Spleen (tissue), 11 donors: Measurements from ENCODE around the gene POLR1E. TPM values are rescaled to one million over a fixed set of nuclear protein-coding genes. Genes with fewer than 3 reads are reported as not detected.

ENCODE experiments used
- DNase-seq: peaks from one replicate; pipeline ENCODE4 v3.0.0-alpha.2; 2020
- H3K27ac ChIP-seq, 8 donors: fragments of 200-600 bp; sonication (generic) in 7 of 8; 1 replicate in 4 of 8; 2 replicates in 4 of 8; pipeline versions ENCODE4 v1.5.0 to v1.8.0; 2016 to 2021; ENCODE audit warnings: inconsistent platforms in 4 of 8, mild to moderate bottlenecking in 4 of 8, moderate library complexity in 1 of 8
- H3K27me3 ChIP-seq, 7 donors: fragments of 200-600 bp; sonication (generic) in 6 of 7; replicated peaks in 1 of 7; 1 replicate in 4 of 7; 2 replicates in 3 of 7; pipeline versions ENCODE4 v1.5.0 to v1.8.0; 2016 to 2021; ENCODE audit warnings: inconsistent platforms in 3 of 7, mild to moderate bottlenecking in 1 of 7
- H3K36me3 ChIP-seq, 6 donors: fragments of 200-600 bp; sonication (generic) in 5 of 6; 1 replicate in 4 of 6; 2 replicates in 2 of 6; pipeline versions ENCODE4 v1.5.0 to v1.8.0; 2016 to 2021; ENCODE audit warnings: inconsistent platforms in 2 of 6
- H3K4me1 ChIP-seq, 6 donors: fragments of 200-600 bp; sonication (generic) in 5 of 6; 1 replicate in 3 of 6; 2 replicates in 3 of 6; pipeline versions ENCODE4 v1.5.0 to v1.8.0; 2016 to 2021; ENCODE audit warnings: inconsistent platforms in 3 of 6
- H3K4me3 ChIP-seq, 8 donors: fragments of 200-600 bp; sonication (generic) in 7 of 8; 1 replicate in 4 of 8; 2 replicates in 4 of 8; pipeline versions ENCODE4 v1.5.0 to v1.8.0; 2016 to 2021; ENCODE audit warnings: inconsistent platforms in 4 of 8, mild to moderate bottlenecking in 4 of 8, moderate library complexity in 2 of 8
- H3K9me3 ChIP-seq, 8 donors: fragments of 200-600 bp; sonication (generic) in 7 of 8; 1 replicate in 4 of 8; 2 replicates in 4 of 8; pipeline versions ENCODE4 v1.5.0 to v1.8.0; 2016 to 2021; ENCODE audit warnings: inconsistent platforms in 4 of 8
- CTCF ChIP-seq, 11 experiments: fragments of 200-600 bp in 7 of 11; fragments of 450-650 bp in 4 of 11; sonication (generic) in 4 of 11; IDR thresholded peaks in 8 of 11; conservative IDR thresholded peaks in 3 of 11; 1 replicate in 7 of 11; 2 replicates in 4 of 11; pipeline versions ENCODE4 v1.4.0 to v1.8.0; 2016 to 2021; ENCODE audit warnings: antibody characterized with exemption in 11 of 11, inconsistent platforms in 4 of 11, mild to moderate bottlenecking in 1 of 11
- POLR2A ChIP-seq, 3 donors: fragments of 450-650 bp; IDR thresholded peaks; one replicate each; pipeline ENCODE4 v1.5.1; 2017; ENCODE audit warnings: antibody characterized with exemption in 3 of 3, mild to moderate bottlenecking in 1 of 3
- POLR2AphosphoS5 ChIP-seq, 3 donors: sonication (generic); formaldehyde crosslinking; IDR thresholded peaks; one replicate each; pipeline ENCODE4 v1.5.1; 2017; ENCODE audit warnings: antibody characterized with exemption in 3 of 3
- WGBS, 5 donors: extraction: QIAGEN DNeasy Blood & Tissue Kit in 3 of 5; methylation state at CpG; one replicate each; pipeline versions ENCODE4 v1.1.5 to v1.1.7; 2013 to 2018; 5-methylcytosine and 5-hydroxymethylcytosine counted together
- intact Hi-C: fragments of 100-400 bp; cut with DNase I; formaldehyde crosslinking; loops from one replicate; pipeline ENCODE4 v1.15.0; 2023; ENCODE audit warnings: low total_unique reads
- polyA plus RNA-seq, 3 donors: library from polyadenylated mRNA; stranded (reverse); fragments of 200-250 nt; gene quantifications; one replicate each; pipeline ENCODE4 v1.2.1, GENCODE V29; 2013
- total RNA-seq, 7 donors: library from RNA; depleted of rRNA in 3 of 7; stranded (reverse); fragments of >200 nt in 3 of 7; fragmentation: NEBNext Ultra II Directional in 4 of 7; extraction: Animal tissue kit (Norgen Biotek cat#: 25700) in 4 of 7; gene quantifications; one replicate each; pipeline versions ENCODE4 v1.1.0 to v1.2.1, GENCODE V29; 2016 to 2021
- donor health status: healthy with polysubstance abuse.
- donor health status: DM: no; HTN: no; CAD: no; lungs with moderate emphysema.
- donor health status: DM: no; HTN: no; CAD: no.
- donor health status: Bipolar disorder and iron deficiency.
- donor health status: healthy.
- donor health status: DM: no; HTN: no; CAD: no.
- donor health status: DM: yes; HTN: yes; CAD: no.

Gene POLR1E
- total and polyA plus RNA-seq, 10 donors = 14.4 to 21.0 (median 18.0) TPM

- no peak for TF ChIP-seq POLR2AphosphoS5 (IDR thresholded peaks at IDR 0.05)
- TF ChIP-seq POLR2A (IDR thresholded peaks at IDR 0.05) = no peak
- no peak for TF ChIP-seq CTCF (IDR thresholded peaks at IDR 0.05 in 8 of 11, conservative IDR thresholded peaks at IDR 0.05 in 3 of 11)
- Histone ChIP-seq H3K36me3 (peaks cover 0 to 68% (median 38%) of the 10 kb centered on the region in 6 donors), H3K4me1 (peaks cover 0 to 3% (median 0%) of the 10 kb centered on the region in 6 donors), H3K9me3 (no peaks in the 10 kb centered on the region), H3K27ac (no peak overlapping the region), H3K4me3 (no peak overlapping the region), H3K27me3 (no peaks in the 10 kb centered on the region)
- no peak for DNase-seq
- intact Hi-C loops = no loop called here
- 88 to 98% (median 97%) methylated on average over 5 of the region's 5 CpGs for WGBS, 5 donors
Measured at GRCh38 chr9:37443566-37443965, 42.2 kb upstream of the POLR1E start.

- TF ChIP-seq POLR2A (IDR thresholded peaks at IDR 0.05) (no peak), CTCF (IDR thresholded peaks at IDR 0.05 in 8 of 11, conservative IDR thresholded peaks at IDR 0.05 in 3 of 11) (no peak), POLR2AphosphoS5 (IDR thresholded peaks at IDR 0.05) (no peak)
- Histone ChIP-seq H3K27me3 (no peaks in the 10 kb centered on the region), H3K36me3 (peaks cover 0 to 68% (median 29%) of the 10 kb centered on the region in 6 donors), H3K9me3 (no peaks in the 10 kb centered on the region), H3K4me1 (peaks cover 0 to 3% (median 0%) of the 10 kb centered on the region in 6 donors), H3K27ac (no peak overlapping the region), H3K4me3 (no peak overlapping the region)
- WGBS, 5 donors = 89 to 96% (median 93%) methylated on average over 2 of the region's 2 CpGs
- DNase-seq = no peak
- intact Hi-C loops = no loop called here
Measured at GRCh38 chr9:37444890-37445289, 40.9 kb upstream of the POLR1E start.

- Histone ChIP-seq H3K27ac (no peak overlapping the region), H3K4me1 (no peaks in the 10 kb centered on the region), H3K36me3 (peaks cover 0 to 66% (median 20%) of the 10 kb centered on the region in 6 donors), H3K27me3 (no peaks in the 10 kb centered on the region), H3K4me3 (no peak overlapping the region), H3K9me3 (no peaks in the 10 kb centered on the region)
- TF ChIP-seq CTCF (IDR thresholded peaks at IDR 0.05 in 8 of 11, conservative IDR thresholded peaks at IDR 0.05 in 3 of 11) = no peak
- TF ChIP-seq POLR2AphosphoS5 (IDR thresholded peaks at IDR 0.05) = no peak
- no peak for TF ChIP-seq POLR2A (IDR thresholded peaks at IDR 0.05)
- no peak for DNase-seq
- 89 to 97% (median 96%) methylated on average over 6 of the region's 6 CpGs for WGBS, 5 donors
- intact Hi-C loops = no loop called here
Measured at GRCh38 chr9:37445832-37446231, 39.9 kb upstream of the POLR1E start.

DNA sequence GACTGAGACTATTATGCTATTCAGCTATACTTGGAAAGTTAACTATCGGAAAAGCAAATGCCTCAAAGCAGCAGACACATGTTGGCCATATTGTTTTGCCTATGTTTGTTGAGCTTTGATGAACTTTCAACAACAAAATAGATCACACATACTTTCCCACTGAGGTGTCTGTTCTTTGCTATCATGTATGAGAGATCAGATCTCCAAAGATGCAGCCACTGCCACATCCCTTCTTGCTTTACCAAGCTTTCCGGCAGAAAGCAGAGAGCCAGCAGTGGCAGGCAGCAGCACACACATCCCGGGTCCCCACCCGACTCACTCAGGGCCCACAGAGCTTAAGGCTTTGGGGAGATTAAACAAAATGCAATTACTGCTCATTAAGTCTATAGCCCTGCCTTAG is 39.3 kb upstream of the POLR1E start:
- peaks cover 0 to 60% (median 15%) of the 10 kb centered on the region in 6 donors for H3K36me3 ChIP-seq
- intact Hi-C loops = no loop called here
- no peak for DNase-seq
- H3K27ac ChIP-seq = no peak overlapping the region
- H3K9me3 ChIP-seq = no peaks in the 10 kb centered on the region
- TF ChIP-seq POLR2AphosphoS5 (IDR thresholded peaks at IDR 0.05) (no peak), CTCF (IDR thresholded peaks at IDR 0.05 in 8 of 11, conservative IDR thresholded peaks at IDR 0.05 in 3 of 11) (no peak), POLR2A (IDR thresholded peaks at IDR 0.05) (no peak)
- H3K4me3 ChIP-seq = no peak overlapping the region
- no peaks in the 10 kb centered on the region for H3K4me1 ChIP-seq
- WGBS, 5 donors = 89 to 96% (median 92%) methylated on average over 4 of the region's 4 CpGs
- H3K27me3 ChIP-seq = no peaks in the 10 kb centered on the region
